HEK293T (cell line): Measurements from ENCODE around the gene SMAD4.

Source experiments
- ARNT ChIP-seq: fragments of 450-650 bp; IDR thresholded peaks from 2 replicates; pipeline ENCODE4 v1.6.1; 2017; ENCODE audit warnings: mild to moderate bottlenecking
- BHLHE40 ChIP-seq: fragments of 450-650 bp; IDR thresholded peaks from 2 replicates; pipeline ENCODE4 v1.6.1; 2016; ENCODE audit warnings: mild to moderate bottlenecking, moderate library complexity, borderline replicate concordance
- FOXM1 ChIP-seq: fragments of 450-650 bp; IDR thresholded peaks from 2 replicates; pipeline ENCODE4 v1.6.1; 2017; ENCODE audit warnings: mild to moderate bottlenecking, borderline replicate concordance
- HDGF ChIP-seq: fragments of 450-650 bp; IDR thresholded peaks from 2 replicates; pipeline ENCODE4 v1.6.1; 2017; ENCODE audit warnings: antibody characterized with exemption, borderline replicate concordance
- PKNOX1 ChIP-seq: fragments of 450-650 bp; IDR thresholded peaks from 2 replicates; pipeline ENCODE4 v1.6.1; 2016
- SUZ12 ChIP-seq: fragments of 450-650 bp; IDR thresholded peaks from 2 replicates; pipeline ENCODE4 v1.6.1; 2016; ENCODE audit warnings: mild to moderate bottlenecking
- TARDBP ChIP-seq: fragments of 450-650 bp; IDR thresholded peaks from 2 replicates; pipeline ENCODE4 v1.6.1; 2016

GRCh38 chr18:51006061-51006818 lies 23.8 kb upstream of the SMAD4 start:
- no peak for TF ChIP-seq TARDBP
- no peak for TF ChIP-seq PKNOX1
- no peak for TF ChIP-seq ARNT
- no peak for TF ChIP-seq SUZ12
- no peak for TF ChIP-seq HDGF
- no peak for TF ChIP-seq FOXM1
- TF ChIP-seq BHLHE40, result no peak
